ENCODE measurements around the gene VWA7.
"Not testable (repeated sequence)": the region's sequence is repeated elsewhere in the genome, so short reads cannot be mapped to it uniquely, and the experiment has no call there.

VWA7 gene

DNA sequence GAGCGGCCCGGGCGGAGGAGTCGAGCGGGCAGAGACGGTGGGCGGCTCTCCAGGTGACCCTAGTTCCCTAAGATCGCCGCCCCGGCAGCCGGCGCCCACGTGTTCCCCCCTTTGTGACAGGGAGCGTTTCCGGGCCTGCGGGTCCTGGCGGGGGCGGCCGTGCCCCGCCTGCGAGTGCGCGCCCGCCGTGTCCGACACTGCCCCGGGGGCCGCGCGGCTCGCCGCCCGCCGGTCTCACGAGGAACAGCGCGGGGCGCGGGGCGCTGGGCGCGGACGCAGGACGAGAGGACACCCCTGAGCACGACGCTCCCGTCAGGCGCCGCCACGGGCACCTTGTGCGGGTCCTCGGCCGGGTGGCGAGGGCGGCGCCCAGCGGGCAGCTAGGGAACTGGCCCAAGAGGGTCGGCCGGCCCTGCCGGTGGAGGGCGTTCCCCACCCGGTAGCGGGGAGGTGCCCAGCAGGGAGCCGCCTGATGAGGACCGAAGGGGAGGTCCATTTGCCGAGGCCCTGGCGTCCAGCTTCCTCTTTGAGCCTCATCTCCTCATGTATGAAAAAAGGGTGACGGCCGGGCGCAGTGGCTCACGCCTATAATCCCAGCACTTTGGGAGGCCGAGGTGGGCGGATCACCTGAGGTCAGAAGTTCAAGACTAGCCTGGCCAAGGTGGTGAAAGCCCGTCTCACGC is 18.6 kb upstream of the VWA7 start, which contains the start of gene VARS1:
Gene VARS1, minus strand, starts transcription at position 137 of the 683 bp plus-strand sequence. CDS start 535 bp downstream, outside the sequence.
- peak within 1 kb of the TSS; percentile 91 for H3K27ac ChIP-seq (ENCODE audit: low read depth, low read length)
- peak within 1 kb of the TSS; percentile 87 for H3K9ac ChIP-seq (ENCODE audit: low read length)
- peak within 1 kb of the TSS; percentile 99 for H3K4me3 ChIP-seq (ENCODE audit: low read length)
- no peaks in the 10 kb centered on the region for H3K27me3 ChIP-seq (ENCODE audit: control insufficient read depth, insufficient read depth, low read length)
- peaks cover 3% of the 10 kb centered on the region for H3K36me3 ChIP-seq (ENCODE audit: control insufficient read depth, insufficient read depth, low read length)
- H3K4me1 ChIP-seq (ENCODE audit: control insufficient read depth, insufficient read depth, low read length), result peaks cover 8% of the 10 kb centered on the region

- H3K4me1 ChIP-seq (ENCODE audit: control insufficient read depth, insufficient read depth, low read length), result peaks cover 8% of the 10 kb centered on the region
- no peaks in the 10 kb centered on the region for H3K27me3 ChIP-seq (ENCODE audit: control insufficient read depth, insufficient read depth, low read length)
- H3K27ac ChIP-seq (ENCODE audit: low read depth, low read length), result peak overlapping the region; percentile 91
- H3K9ac ChIP-seq (ENCODE audit: low read length), result peak overlapping the region; percentile 87
- peaks cover 3% of the 10 kb centered on the region for H3K36me3 ChIP-seq (ENCODE audit: control insufficient read depth, insufficient read depth, low read length)
- H3K4me3 ChIP-seq (ENCODE audit: low read length), result peak overlapping the region; percentile 99
Measured at GRCh38 chr6:31794866-31795615, 17.9 kb upstream of the VWA7 start.

DNA sequence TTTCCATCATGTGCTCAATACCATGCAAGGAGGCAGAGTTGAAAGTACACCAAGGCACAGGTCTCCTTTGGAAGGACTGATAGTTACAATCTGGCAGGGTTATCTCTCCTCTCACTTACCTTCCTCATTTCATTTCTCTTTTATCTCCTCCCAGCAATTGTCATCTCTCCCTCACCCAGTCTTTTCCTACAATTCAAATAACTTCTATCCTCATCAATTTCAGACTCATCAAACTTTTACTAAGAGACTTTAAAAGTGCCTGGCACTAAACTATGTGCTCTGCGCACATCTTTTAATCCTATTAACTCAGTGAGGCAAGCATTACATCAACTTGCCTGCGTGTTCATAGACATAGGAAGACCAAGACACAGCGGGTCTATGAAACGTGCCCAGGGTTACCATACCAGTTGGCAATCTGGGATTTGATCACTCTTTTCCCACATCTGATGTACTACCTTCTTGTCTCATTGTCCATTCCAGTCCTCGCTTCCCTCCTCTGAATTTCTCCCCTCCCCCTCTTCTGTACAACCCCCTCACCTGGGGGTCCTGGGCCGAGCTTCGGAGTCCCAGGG is 17.3 kb upstream of the VWA7 start:
- Histone ChIP-seq H3K4me3 (ENCODE audit: low read length) (peak overlapping the region; percentile 99), H3K27ac (ENCODE audit: low read depth, low read length) (peak overlapping the region; percentile 91), H3K4me1 (ENCODE audit: control insufficient read depth, insufficient read depth, low read length) (peaks cover 8% of the 10 kb centered on the region), H3K27me3 (ENCODE audit: control insufficient read depth, insufficient read depth, low read length) (no peaks in the 10 kb centered on the region), H3K36me3 (ENCODE audit: control insufficient read depth, insufficient read depth, low read length) (peaks cover 5% of the 10 kb centered on the region), H3K9ac (ENCODE audit: low read length) (peak overlapping the region; percentile 87)

DNA sequence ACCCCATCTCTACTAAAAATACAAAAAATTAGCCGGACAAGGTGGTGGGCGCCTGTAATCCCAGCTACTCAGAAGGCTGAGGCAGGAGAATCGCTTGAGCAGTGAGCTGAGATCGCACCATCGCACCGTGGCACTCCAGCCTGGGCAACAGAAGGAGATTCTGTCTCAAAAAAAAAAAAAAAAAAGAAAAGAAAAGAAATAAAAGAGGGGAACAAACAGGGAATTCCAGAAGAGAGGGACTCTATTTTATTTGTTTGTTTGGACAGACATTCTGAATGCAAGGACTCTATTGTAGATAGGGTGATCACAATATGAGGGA is 16.8 kb upstream of the VWA7 start:
- not testable (repeated sequence) for H3K27me3 ChIP-seq (ENCODE audit: control insufficient read depth, insufficient read depth, low read length); H3K4me3 ChIP-seq (ENCODE audit: low read length); H3K9ac ChIP-seq (ENCODE audit: low read length); H3K36me3 ChIP-seq (ENCODE audit: control insufficient read depth, insufficient read depth, low read length); H3K4me1 ChIP-seq (ENCODE audit: control insufficient read depth, insufficient read depth, low read length)
- H3K27ac ChIP-seq (ENCODE audit: low read depth, low read length), result peak overlapping the region; percentile 91

DNA sequence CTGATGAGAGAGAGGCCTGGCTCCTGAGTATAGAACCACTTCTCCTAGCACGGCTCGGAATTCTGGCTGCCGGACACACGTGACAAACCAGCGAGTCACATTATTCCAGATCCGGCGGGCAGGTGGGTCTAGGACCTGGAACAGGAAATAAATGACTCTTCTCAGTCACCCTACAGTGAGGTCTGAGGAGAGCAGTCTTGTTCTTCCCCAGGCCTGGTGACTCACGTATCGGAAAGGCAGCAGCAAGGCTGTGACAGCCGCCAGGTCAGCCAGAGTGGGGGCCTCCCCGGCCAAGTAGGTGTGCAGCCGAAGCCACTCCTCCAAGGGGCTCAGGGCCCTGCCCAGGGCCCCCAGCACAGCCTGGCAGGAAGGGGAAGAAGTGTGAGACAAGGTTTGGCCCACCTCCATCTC is 15.6 kb upstream of the VWA7 start:
- Histone ChIP-seq H3K27ac (ENCODE audit: low read depth, low read length) (no peak overlapping the region), H3K9ac (ENCODE audit: low read length) (no peak overlapping the region), H3K4me3 (ENCODE audit: low read length) (no peak overlapping the region), H3K36me3 (ENCODE audit: control insufficient read depth, insufficient read depth, low read length) (peaks cover 6% of the 10 kb centered on the region), H3K4me1 (ENCODE audit: control insufficient read depth, insufficient read depth, low read length) (peaks cover 8% of the 10 kb centered on the region), H3K27me3 (ENCODE audit: control insufficient read depth, insufficient read depth, low read length) (no peaks in the 10 kb centered on the region)

- H3K27me3 ChIP-seq (ENCODE audit: control insufficient read depth, insufficient read depth, low read length), result no peaks in the 10 kb centered on the region
- H3K4me1 ChIP-seq (ENCODE audit: control insufficient read depth, insufficient read depth, low read length), result peaks cover 8% of the 10 kb centered on the region
- H3K36me3 ChIP-seq (ENCODE audit: control insufficient read depth, insufficient read depth, low read length), result peaks cover 6% of the 10 kb centered on the region
- no peak overlapping the region for H3K9ac ChIP-seq (ENCODE audit: low read length)
- H3K4me3 ChIP-seq (ENCODE audit: low read length), result no peak overlapping the region
- H3K27ac ChIP-seq (ENCODE audit: low read depth, low read length), result no peak overlapping the region
Measured at GRCh38 chr6:31792090-31792374, 14.9 kb upstream of the VWA7 start.

DNA sequence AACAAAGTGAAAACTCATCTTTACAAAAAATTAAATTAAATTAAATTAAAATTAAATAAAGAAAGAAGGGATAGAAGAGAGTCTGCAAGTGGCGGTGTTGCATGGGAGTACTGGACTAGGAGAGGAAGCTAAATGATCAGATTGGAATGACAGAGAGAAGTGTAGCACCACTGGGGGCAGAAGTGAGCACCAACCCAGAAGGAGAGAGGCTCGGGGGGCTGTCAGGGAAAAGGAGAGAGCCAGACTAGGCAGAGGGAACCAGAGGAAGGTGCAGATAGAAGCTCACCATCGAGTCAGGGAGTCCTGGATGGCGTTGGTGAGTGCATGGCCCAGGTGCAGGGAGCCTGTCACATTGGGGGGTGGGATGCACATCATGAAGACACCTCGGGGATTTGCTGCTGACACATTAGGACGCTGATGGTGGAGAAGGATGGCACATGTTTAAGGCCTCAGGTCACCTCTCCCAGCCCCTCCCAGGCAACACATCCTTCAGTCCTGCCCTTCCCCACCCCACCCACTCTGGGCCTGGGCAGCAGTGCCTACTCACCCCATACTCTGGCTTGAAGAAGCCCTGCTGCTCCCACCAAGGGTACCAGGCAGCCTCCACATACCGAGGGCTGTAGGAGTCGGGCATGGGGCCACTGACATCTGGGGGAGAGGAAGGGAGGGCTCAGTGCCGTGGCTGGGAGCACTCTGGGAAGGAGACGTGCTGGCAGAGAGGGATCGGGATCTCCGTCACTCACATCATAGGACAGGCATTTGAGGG is 14.4 kb upstream of the VWA7 start:
- no peaks in the 10 kb centered on the region for H3K27me3 ChIP-seq (ENCODE audit: control insufficient read depth, insufficient read depth, low read length)
- no peak overlapping the region for H3K4me3 ChIP-seq (ENCODE audit: low read length)
- peaks cover 6% of the 10 kb centered on the region for H3K36me3 ChIP-seq (ENCODE audit: control insufficient read depth, insufficient read depth, low read length)

DNA sequence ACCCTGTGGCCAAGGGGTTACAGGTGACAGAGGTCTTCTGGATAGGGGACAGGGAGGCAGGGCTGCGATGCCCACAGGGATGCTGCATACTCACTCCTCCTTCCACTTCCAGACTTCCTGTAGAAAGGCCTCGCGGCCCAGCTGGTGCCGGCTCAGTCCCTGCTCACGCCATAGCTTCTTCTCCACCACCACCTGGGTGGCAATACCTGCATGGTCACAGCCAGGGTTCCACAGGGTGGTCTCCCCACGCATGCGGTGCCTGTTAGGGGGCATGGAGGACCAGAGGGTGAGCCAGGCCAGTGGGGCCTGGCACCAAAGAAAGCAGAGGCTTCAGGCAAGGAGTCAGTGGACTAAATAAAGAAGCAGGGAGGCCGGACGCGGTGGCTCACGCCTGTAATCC is 8.3 kb upstream of the VWA7 start:
- Histone ChIP-seq H3K9ac (ENCODE audit: low read length) (no peak overlapping the region), H3K27me3 (ENCODE audit: control insufficient read depth, insufficient read depth, low read length) (no peaks in the 10 kb centered on the region), H3K4me3 (ENCODE audit: low read length) (no peak overlapping the region), H3K36me3 (ENCODE audit: control insufficient read depth, insufficient read depth, low read length) (peaks cover 39% of the 10 kb centered on the region), H3K27ac (ENCODE audit: low read depth, low read length) (no peak overlapping the region), H3K4me1 (ENCODE audit: control insufficient read depth, insufficient read depth, low read length) (no peaks in the 10 kb centered on the region)

More for the DNA sequence above, 14.4 kb upstream of the VWA7 start:
- H3K27ac ChIP-seq (ENCODE audit: low read depth, low read length), result no peak overlapping the region
- H3K9ac ChIP-seq (ENCODE audit: low read length), result no peak overlapping the region
- peaks cover 8% of the 10 kb centered on the region for H3K4me1 ChIP-seq (ENCODE audit: control insufficient read depth, insufficient read depth, low read length)

- no peak overlapping the region for H3K9ac ChIP-seq (ENCODE audit: low read length)
- no peak overlapping the region for H3K27ac ChIP-seq (ENCODE audit: low read depth, low read length)
- H3K27me3 ChIP-seq (ENCODE audit: control insufficient read depth, insufficient read depth, low read length), result no peaks in the 10 kb centered on the region
- peaks cover 37% of the 10 kb centered on the region for H3K36me3 ChIP-seq (ENCODE audit: control insufficient read depth, insufficient read depth, low read length)
- no peak overlapping the region for H3K4me3 ChIP-seq (ENCODE audit: low read length)
- no peaks in the 10 kb centered on the region for H3K4me1 ChIP-seq (ENCODE audit: control insufficient read depth, insufficient read depth, low read length)
Measured at GRCh38 chr6:31784098-31784925, 7.2 kb upstream of the VWA7 start.

DNA sequence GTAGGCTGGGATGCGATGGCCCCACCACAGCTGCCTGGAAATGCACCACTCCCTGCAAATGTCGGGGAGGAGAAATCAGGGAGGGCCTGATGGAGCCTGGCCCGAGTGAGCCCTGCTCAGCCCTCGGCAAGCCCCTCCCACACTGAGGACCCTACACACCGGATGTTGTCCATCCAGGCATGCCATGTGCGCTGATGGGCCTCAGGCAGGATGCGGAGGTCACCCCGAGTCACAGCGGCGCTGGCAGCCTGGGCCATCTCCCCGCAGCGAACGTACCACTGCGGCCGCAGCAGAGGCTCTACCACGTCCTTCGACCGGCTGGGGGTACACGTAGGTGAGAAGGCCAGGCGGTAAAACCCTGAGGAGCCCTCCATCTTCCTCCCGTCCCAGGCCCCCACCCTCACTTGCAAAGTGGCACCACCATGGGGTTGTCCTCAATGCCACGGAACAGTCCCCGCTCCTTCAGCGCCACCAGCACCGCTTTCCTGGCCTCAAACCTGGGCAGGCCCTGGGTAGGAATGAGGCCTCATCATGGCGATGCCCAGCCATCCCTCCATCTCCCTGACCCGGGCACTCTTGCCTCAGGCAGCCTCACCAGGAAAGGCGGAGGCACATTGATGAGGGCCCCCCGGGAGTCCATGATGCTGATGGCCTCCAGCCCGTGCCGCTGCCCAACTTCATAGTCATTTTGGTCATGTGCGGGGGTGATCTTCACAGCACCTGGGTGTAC is 5.2 kb upstream of the VWA7 start:
- H3K27me3 ChIP-seq (ENCODE audit: control insufficient read depth, insufficient read depth, low read length), result no peaks in the 10 kb centered on the region
- H3K27ac ChIP-seq (ENCODE audit: low read depth, low read length), result no peak overlapping the region
- H3K36me3 ChIP-seq (ENCODE audit: control insufficient read depth, insufficient read depth, low read length), result peaks cover 40% of the 10 kb centered on the region
- H3K4me3 ChIP-seq (ENCODE audit: low read length), result no peak overlapping the region
- no peaks in the 10 kb centered on the region for H3K4me1 ChIP-seq (ENCODE audit: control insufficient read depth, insufficient read depth, low read length)
- H3K9ac ChIP-seq (ENCODE audit: low read length), result no peak overlapping the region

- Histone ChIP-seq H3K4me3 (ENCODE audit: low read length) (no peak overlapping the region), H3K4me1 (ENCODE audit: control insufficient read depth, insufficient read depth, low read length) (no peaks in the 10 kb centered on the region), H3K27me3 (ENCODE audit: control insufficient read depth, insufficient read depth, low read length) (no peaks in the 10 kb centered on the region), H3K9ac (ENCODE audit: low read length) (no peak overlapping the region), H3K36me3 (ENCODE audit: control insufficient read depth, insufficient read depth, low read length) (peaks cover 40% of the 10 kb centered on the region), H3K27ac (ENCODE audit: low read depth, low read length) (no peak overlapping the region)
Measured at GRCh38 chr6:31781244-31782125, 4.4 kb upstream of the VWA7 start.
